Vagina (tissue), 2 donors: Measurements from ENCODE around the gene CCRL2. TPM values are rescaled to one million over a fixed set of nuclear protein-coding genes. Genes with fewer than 3 reads are reported as not detected.

Source experiments
- DNase-seq, 2 donors: peaks; one replicate each; pipeline ENCODE4 v3.0.0-alpha.2; 2017; ENCODE audit errors: extremely low spot score in 2 of 2
- H3K27ac ChIP-seq: fragments of 200-600 bp; sonication (generic); one replicate; pipeline ENCODE4 v1.5.1; 2019
- H3K27me3 ChIP-seq: fragments of 200-600 bp; sonication (generic); one replicate; pipeline ENCODE4 v1.5.1; 2019
- H3K36me3 ChIP-seq, 2 donors: fragments of 200-600 bp; sonication (generic); one replicate each; pipeline ENCODE4 v1.5.1; 2017 to 2019
- H3K4me1 ChIP-seq: fragments of 200-600 bp; sonication (generic); one replicate; pipeline ENCODE4 v1.5.1; 2019
- H3K4me3 ChIP-seq, 2 donors: fragments of 200-600 bp; sonication (generic); 1 replicate in 1 of 2; 2 replicates in 1 of 2; pipeline ENCODE4 v1.5.1; 2016 to 2019
- H3K9me3 ChIP-seq: fragments of 200-600 bp; sonication (generic); one replicate; pipeline ENCODE4 v1.5.1; 2019
- POLR2A ChIP-seq, 2 donors: fragments of 450-650 bp; IDR thresholded peaks; one replicate each; pipeline ENCODE4 v1.6.1; 2017; ENCODE audit warnings: antibody characterized with exemption in 2 of 2, mild to moderate bottlenecking in 2 of 2, moderate library complexity in 2 of 2
- POLR2AphosphoS5 ChIP-seq, 2 donors: sonication (generic); formaldehyde crosslinking; IDR thresholded peaks; one replicate each; pipeline ENCODE4 v1.9.0; 2017; ENCODE audit warnings: antibody characterized with exemption in 2 of 2, mild to moderate bottlenecking in 2 of 2, low read depth in 1 of 2; ENCODE audit not compliant: insufficient read depth in 1 of 2
- intact Hi-C: fragments of 100-400 bp; cut with DNase I; formaldehyde crosslinking; loops from one replicate; pipeline ENCODE4 v1.15.1; 2023
- total RNA-seq: library from RNA; depleted of rRNA; stranded (reverse); fragments of >200 nt; gene quantifications from one replicate; pipeline ENCODE4 v1.2.3, GENCODE V29; 2016
- TF ChIP-seq, protein P1 (sequence below), 3 experiments: fragments of 450-650 bp in 2 of 3; fragments of 200-600 bp in 1 of 3; sonication (generic) in 1 of 3; IDR thresholded peaks; one replicate each; pipeline ENCODE4 v1.5.1; 2017 to 2019; ENCODE audit warnings: antibody characterized with exemption in 3 of 3, mild to moderate bottlenecking in 2 of 3, moderate library complexity in 2 of 3

CCRL2 gene
- total RNA-seq, 1 donor from 2014 or later, result not detected

DNA sequence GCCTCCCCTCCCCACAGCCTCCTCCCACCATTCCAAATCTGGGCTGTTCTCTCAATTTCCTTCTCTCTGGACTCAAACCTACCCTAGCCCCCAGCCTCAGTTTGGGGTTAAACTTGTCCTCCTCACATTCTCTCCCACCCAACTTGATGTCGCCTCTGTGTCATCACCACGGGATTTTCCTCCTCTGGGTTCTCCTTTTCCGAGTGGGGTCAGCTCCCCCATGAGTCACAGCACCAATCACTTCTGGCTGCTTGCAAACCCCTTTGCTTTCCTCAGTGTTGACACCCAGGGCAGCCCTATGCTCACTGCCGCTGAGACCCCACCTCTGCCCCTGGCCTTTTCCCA, 644 bp upstream of the CCRL2 start:
- H3K27ac ChIP-seq, result peak overlapping the region; percentile 83
- no peak for DNase-seq
- no peaks in the 10 kb centered on the region for H3K27me3 ChIP-seq
- no peaks in the 10 kb centered on the region for H3K36me3 ChIP-seq
- peaks cover 41% of the 10 kb centered on the region for H3K4me1 ChIP-seq
- intact Hi-C loops, result no loop called here
- no peaks in the 10 kb centered on the region for H3K9me3 ChIP-seq
- no peak for TF ChIP-seq POLR2AphosphoS5 (IDR thresholded peaks at IDR 0.05; ENCODE audit: insufficient read depth in 1 of 2, low read depth in 1 of 2)
- TF ChIP-seq, protein P1, sequence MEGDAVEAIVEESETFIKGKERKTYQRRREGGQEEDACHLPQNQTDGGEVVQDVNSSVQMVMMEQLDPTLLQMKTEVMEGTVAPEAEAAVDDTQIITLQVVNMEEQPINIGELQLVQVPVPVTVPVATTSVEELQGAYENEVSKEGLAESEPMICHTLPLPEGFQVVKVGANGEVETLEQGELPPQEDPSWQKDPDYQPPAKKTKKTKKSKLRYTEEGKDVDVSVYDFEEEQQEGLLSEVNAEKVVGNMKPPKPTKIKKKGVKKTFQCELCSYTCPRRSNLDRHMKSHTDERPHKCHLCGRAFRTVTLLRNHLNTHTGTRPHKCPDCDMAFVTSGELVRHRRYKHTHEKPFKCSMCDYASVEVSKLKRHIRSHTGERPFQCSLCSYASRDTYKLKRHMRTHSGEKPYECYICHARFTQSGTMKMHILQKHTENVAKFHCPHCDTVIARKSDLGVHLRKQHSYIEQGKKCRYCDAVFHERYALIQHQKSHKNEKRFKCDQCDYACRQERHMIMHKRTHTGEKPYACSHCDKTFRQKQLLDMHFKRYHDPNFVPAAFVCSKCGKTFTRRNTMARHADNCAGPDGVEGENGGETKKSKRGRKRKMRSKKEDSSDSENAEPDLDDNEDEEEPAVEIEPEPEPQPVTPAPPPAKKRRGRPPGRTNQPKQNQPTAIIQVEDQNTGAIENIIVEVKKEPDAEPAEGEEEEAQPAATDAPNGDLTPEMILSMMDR (IDR thresholded peaks at IDR 0.05), result no peak
- no peak for TF ChIP-seq POLR2A (IDR thresholded peaks at IDR 0.05)
- no peak overlapping the region for H3K4me3 ChIP-seq

GRCh38 chr3:46407970-46408369, 911 bp downstream of the CCRL2 start:
- no peaks in the 10 kb centered on the region for H3K27me3 ChIP-seq
- H3K4me3 ChIP-seq, result peak overlapping the region in 1 of 2 donors; percentile 22
- TF ChIP-seq POLR2A (IDR thresholded peaks at IDR 0.05) (no peak), POLR2AphosphoS5 (IDR thresholded peaks at IDR 0.05; ENCODE audit: insufficient read depth in 1 of 2, low read depth in 1 of 2) (no peak)
- TF ChIP-seq, protein P1 (IDR thresholded peaks at IDR 0.05), result no peak
- intact Hi-C loops, result no loop called here
- H3K27ac ChIP-seq, result peak overlapping the region; percentile 83
- H3K9me3 ChIP-seq, result no peaks in the 10 kb centered on the region
- DNase-seq, result no peak
- H3K4me1 ChIP-seq, result peaks cover 41% of the 10 kb centered on the region
- H3K36me3 ChIP-seq, result no peaks in the 10 kb centered on the region

- intact Hi-C loops, result no loop called here
- no peak overlapping the region for H3K4me3 ChIP-seq
- no peak overlapping the region for H3K27ac ChIP-seq
- TF ChIP-seq POLR2AphosphoS5 (IDR thresholded peaks at IDR 0.05; ENCODE audit: insufficient read depth in 1 of 2, low read depth in 1 of 2) (no peak), POLR2A (IDR thresholded peaks at IDR 0.05) (no peak)
- TF ChIP-seq, protein P1 (IDR thresholded peaks at IDR 0.05), result no peak
- no peak for DNase-seq
- no peaks in the 10 kb centered on the region for H3K9me3 ChIP-seq
- peaks cover 41% of the 10 kb centered on the region for H3K4me1 ChIP-seq
- no peaks in the 10 kb centered on the region for H3K27me3 ChIP-seq
- no peaks in the 10 kb centered on the region for H3K36me3 ChIP-seq
Measured at GRCh38 chr3:46408853-46409252, 1.8 kb downstream of the CCRL2 start.

DNA sequence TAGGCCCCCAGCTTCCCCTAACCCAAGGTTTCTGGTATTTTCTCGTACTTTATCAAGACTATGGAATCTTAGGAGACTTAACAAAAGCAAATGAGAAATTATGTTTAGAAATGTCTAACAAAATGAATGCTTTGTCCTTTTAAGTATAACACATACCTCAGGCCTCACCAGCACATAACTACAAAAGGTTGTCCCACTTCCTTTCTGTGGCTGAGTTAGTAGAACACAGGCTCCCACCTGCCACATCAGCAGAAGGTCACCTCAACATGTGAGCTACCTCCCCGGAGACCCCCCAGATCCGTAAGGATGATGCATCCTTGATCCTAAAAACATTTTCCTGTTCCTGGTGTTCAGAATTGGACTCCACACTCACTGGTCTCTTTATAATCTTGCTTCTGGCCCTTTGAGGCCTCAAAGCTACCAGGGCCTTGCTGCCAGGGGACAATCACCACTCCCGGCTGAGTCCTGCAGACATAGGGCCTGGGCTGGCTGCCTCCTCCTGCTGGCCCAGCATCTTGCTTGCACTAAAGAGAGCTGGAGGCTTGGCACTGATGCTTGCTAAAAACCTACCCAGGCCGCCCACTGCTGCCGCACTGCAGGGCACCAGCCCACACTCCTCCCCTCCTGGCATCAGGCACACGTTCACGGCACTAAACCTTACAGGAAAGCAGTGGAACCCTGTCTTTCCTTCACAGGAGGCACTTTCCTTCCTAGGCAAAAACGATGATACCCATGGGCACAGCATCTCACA, 2.9 kb downstream of the CCRL2 start:
- Histone ChIP-seq H3K4me1 (peaks cover 37% of the 10 kb centered on the region), H3K27me3 (no peaks in the 10 kb centered on the region), H3K9me3 (no peaks in the 10 kb centered on the region), H3K4me3 (no peak overlapping the region), H3K36me3 (no peaks in the 10 kb centered on the region), H3K27ac (no peak overlapping the region)
- TF ChIP-seq POLR2A (IDR thresholded peaks at IDR 0.05) (no peak), POLR2AphosphoS5 (IDR thresholded peaks at IDR 0.05; ENCODE audit: insufficient read depth in 1 of 2, low read depth in 1 of 2) (no peak)
- TF ChIP-seq, protein P1 (IDR thresholded peaks at IDR 0.05), result no peak
- no peak for DNase-seq
- intact Hi-C loops, result no loop called here

GRCh38 chr3:46410669-46411068, 3.6 kb downstream of the CCRL2 start:
- no peak for TF ChIP-seq POLR2AphosphoS5 (IDR thresholded peaks at IDR 0.05; ENCODE audit: insufficient read depth in 1 of 2, low read depth in 1 of 2)
- TF ChIP-seq, protein P1 (IDR thresholded peaks at IDR 0.05), result no peak
- Histone ChIP-seq H3K36me3 (no peaks in the 10 kb centered on the region), H3K9me3 (no peaks in the 10 kb centered on the region)

More at GRCh38 chr3:46410669-46411068, 3.6 kb downstream of the CCRL2 start:
- Histone ChIP-seq H3K4me3 (no peak overlapping the region), H3K4me1 (peaks cover 29% of the 10 kb centered on the region), H3K27ac (no peak overlapping the region), H3K27me3 (no peaks in the 10 kb centered on the region)
- intact Hi-C loops, result no loop called here
- DNase-seq, result no peak
